GM21576 (cell line): ENCODE results near the gene RAB6B.
A peak's percentile ranks its signal among the peaks of the same experiment; 100 is the strongest.
"Not testable (repeated sequence)": the region's sequence is repeated elsewhere in the genome, so short reads cannot be mapped to it uniquely, and the experiment has no call there.

Experiments used
- ATAC-seq: cut with Tn5 transposase; IDR thresholded peaks from one replicate; pipeline ENCODE4 v1.9.1; 2021; ENCODE audit warnings: mild to moderate bottlenecking, moderate library complexity; ENCODE audit not compliant: unreplicated experiment

RAB6B gene

DNA sequence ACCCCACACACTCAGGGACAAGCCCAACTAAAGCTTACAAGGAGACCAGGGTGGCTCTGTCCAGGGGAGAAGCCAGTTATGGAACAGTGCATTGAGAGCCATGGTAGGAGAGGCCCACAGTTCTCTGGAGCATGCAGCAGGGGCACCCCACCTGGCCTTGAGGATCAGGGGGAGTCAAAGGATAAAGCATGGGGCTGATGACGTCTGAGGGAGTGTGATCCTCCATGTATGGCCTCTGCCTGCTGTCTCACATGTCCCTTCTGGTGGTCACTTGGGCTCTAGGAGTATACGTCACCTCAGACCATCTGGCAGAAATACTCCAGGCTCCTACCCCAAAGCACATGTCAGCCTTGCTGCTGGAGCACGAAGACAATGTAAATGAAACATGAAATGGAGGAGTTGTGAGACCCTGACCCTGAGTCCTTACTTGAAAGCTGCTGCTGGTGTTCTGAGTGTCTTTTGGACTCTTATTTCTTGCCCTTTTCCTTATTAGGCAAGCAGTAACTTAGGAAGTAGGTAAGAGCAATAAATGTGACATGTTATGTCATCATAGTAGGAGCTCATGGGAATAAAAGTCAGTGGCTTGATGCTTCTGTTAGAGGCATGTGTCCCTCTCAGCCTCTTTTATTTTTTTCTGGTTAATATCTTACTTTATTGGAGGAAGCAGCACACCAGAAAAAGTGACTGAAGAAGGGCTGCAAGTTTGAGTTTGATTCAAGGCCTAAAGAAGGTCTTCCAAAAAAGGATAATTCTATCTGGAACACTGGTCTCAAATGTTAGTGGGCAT, 74.6 kb downstream of the RAB6B start:
- ATAC-seq: no peak

DNA sequence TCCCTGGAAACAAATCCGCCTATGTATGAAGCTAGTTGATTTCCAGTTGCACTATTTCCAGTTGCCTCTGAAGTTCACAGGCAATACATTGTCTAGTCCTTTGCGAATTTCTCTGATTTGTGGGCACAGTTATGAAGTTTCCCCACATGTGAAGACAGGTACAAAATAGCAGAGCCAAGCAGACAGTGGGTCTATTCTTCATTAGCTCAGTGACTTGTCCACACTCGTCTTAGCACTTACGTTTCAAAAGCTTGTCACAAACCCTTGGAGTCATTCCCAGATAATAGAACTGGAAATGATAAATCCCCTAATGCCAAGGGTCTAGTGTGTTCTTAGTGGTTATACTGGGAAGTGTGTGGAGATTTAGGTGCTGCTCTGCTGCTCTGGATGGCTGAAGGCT, 75.6 kb downstream of the RAB6B start:
- ATAC-seq: no peak

DNA sequence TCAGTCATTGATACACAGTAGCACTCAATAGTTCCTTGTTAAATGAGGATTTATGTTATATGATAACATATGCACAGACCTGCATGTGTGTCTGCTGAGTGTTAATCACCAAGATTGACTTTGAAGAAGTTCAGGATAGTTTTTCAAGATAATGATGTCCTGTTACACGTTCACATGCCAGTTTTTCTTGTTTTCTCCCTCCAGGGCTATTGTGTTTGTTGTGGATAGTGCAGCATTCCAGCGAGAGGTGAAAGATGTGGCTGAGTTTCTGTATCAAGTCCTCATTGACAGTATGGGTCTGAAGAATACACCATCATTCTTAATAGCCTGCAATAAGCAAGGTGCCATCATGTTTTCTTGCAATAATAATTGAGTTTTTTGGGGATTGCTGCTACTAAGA, 80.3 kb downstream of the RAB6B start:
- ATAC-seq: no peak

DNA sequence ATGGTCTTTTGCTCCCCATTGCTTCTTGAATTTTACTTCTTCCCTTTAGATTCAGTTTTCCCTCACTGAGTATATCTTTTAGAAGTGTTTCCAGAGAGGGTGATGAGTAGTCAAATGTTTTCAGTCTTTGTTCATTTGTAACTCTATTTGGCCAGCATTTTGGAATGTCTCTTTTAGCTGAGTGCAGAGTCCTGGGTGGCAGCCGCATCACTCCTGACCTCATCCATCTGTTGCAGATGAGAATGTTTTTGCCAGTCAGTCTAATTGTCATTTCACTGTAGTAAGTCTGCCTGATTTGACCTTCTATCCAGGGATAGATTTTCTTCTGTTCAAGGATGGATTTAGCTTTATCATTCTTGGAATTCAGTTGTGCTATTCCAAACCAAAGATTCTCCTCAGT, 82.8 kb downstream of the RAB6B start:
- ATAC-seq: no peak

DNA sequence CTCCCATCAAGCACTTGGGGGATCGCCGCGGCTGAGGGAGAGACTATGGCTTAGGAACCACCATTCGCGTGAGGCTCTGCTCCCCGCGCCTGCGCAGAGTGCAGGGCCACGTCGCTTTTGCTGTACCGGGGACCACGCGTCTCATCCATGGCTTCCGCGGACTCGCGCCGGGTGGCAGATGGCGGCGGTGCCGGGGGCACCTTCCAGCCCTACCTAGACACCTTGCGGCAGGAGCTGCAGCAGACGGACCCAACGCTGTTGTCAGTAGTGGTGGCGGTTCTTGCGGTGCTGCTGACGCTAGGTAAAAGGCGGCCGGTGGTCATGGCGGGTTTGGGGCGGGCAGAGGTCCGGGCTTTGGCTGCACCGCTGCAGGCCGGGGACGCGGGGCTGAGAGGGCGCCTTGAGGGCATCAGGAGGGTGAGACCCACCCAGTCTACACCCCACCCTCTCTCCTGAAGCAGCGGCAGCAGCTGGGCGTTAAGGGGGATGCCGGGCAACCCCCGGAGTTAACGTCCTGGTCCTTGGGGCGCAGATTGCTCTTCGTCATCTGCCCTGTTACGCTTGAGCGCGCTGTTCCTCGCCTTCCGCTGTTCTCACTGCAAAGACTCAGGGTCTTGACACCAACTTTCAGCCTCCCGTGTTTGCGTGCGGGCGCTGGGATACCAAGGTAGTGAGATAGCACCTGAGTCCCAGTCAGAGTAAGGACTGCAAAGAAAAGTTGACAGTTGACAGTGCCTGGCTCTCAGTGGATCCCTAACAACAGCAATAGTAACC, 89.8 kb downstream of the RAB6B start, which contains the start of gene SRPRB:
TSS of gene SRPRB (plus strand) at position 114 of the 774 bp plus-strand sequence. CDS start at position 148, 34 bp downstream.
- peak; percentile 98 for ATAC-seq

DNA sequence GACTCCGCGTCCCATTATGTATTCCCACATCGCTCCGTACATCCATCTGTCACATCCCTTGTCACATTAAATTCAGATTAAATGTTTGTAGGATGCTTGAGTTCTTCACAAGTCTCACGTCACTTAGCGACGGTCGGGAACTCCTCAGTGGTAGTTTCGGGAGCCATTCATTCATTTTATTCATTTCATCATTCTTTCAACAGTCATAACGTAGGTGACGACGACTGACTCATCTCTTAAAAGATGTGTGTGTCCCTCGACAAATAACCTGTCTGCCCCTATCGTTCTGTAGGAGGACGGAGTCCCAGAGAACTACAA, 90.3 kb downstream of the RAB6B start:
- ATAC-seq: no peak

DNA sequence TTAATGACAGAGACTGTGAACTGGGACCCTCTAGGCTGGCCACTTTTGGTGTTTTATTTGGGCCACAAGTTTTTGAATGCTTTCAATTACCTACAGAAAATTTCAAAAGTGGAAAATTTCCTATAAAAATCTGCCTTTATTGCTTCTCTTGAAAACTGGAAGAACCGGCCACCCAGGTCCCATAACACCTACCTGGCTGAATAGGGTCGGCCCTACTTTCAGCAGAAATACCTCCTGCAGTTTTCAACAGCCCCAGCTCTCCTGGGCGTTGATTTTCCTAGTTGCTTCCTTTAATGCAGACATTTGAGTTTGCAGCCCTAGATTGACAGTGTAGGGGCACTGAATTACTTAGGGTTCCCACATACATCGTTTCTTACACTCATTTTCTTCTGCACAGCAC, 90.8 kb downstream of the RAB6B start:
- ATAC-seq: no peak

DNA sequence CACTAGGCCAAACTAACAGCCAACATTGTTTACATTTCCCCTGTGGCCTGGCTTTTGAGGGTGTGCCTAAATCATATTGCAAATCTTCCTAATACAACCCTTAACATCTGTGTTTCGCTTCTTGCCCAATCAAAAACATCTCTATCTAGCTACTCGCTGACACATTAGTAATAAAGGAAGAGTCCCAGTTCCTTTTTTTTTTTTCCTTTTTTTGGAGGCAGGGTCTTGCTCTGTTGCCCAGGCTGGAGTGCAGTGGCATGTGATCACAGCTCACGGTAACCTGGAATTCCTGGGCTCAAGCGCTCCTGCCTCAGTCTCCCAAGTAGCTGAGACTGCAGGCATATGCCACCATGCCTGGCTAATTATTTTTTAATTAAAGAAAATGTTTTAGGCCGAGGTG, 92.2 kb downstream of the RAB6B start:
- ATAC-seq: no peak

DNA sequence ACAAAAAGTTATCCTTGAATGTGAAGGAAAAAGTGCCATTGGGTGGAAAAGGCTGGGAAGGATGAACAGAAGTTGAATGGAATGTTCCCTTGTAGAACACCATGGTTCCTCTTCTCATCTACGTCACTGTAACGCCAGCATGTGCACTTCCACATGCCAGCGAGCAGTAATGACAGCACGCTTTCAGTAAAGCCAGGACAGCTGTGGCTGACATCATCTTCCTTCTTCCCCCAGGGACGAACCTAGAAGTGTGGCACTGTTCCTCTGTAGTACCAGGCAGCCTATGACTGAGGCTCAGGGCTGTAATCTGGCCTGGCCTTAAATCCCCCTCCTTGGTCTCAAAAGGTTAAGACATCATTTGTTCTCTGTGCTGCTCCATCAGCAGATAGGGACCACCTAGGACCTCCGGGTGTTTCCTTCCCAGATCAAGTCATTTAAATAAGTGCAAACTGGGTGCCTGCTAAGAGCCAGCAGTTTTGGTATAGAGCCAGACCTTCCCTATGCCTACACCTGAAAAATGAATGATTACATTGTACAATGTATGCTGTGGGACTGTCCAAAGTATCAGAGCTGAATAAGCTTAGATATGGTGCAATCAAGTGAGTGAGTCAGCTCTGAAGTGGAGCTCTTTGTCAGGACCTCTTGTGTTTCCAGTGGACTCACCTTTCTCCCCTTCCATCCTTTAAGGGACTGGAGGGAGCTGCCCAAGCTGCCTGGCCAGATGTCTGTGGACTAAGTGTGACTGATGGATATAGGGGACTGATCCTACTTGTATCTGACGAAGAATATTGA, 95.7 kb downstream of the RAB6B start:
- ATAC-seq: no peak

DNA sequence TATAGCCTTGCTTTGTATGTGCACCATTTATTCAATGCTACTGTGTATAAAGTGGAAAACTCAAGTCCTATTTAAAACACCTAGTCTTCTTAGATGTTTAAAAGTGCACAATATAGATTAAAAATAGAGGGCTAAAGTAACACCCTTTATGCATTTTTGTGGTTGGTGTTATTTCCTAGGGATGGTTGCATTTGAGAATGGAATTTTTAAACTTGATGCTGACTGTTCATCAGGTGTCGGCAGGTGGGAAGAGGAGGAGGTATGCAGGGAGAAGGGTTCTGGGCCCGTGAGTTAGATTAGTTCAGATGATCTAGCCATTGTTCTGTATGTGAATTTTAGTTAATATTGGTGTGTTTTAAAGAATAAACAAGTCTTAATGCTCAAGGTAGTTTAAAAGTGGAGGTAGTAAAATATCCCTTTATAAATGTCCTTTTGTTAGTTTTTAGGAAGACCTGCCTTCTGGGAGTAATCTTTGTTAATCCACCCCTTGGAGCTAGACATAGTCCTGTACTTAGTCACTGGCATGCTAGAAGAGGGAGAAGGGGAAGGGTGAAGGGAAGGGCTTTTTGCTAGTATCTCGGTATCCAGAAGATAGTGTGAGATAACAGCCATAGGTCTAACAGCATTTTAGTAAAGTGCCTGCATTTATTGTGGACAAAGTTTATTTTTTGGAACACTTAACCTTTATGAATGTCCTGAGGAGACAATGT, 98.1 kb downstream of the RAB6B start:
- ATAC-seq: no peak

DNA sequence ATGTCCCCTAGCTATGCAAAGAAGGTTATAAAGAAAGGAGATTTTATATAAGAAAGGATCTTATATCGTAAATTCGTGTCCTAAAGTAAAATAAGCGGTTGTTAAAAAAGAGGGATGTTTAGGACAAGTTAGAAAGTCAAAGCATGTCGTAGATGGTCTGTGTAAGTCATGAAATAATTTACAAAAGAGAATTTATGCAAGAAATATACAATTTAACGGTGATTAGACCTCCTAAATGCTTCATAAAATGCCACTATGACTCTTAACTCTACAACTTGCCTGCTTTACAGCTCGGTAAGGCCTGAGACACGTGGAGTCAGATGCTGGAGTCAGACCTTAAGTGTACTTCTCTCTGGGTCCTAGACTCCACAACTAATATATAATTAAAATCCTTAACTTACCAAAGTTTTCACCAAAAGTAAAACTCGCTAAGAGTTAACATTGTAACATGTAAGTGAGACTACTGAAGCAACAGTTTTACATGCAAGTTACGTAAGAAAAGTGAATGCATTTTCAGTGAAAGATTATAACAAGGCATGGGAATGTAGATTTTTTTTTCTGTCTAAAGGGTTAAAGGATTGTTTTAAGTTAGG, 103.4 kb downstream of the RAB6B start:
- ATAC-seq: no peak

DNA sequence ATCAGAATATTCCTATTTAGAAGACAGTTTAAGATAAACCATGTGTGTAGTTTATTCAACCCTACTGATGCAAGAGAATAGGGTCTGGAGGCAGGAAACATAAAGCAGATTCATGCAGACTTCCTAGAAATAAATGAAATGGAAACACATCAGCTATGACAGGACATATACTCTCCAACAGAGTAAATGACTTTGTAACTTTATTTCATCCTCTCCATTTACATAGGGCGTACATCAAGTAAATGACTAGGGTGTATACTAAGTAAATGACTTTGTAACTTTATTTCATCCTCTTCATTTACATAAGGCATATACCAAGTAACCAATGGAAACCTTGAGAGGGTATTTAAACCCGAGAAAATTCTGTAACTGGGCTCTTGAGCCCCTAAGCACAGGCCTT, 107.7 kb downstream of the RAB6B start:
- no peak for ATAC-seq

DNA sequence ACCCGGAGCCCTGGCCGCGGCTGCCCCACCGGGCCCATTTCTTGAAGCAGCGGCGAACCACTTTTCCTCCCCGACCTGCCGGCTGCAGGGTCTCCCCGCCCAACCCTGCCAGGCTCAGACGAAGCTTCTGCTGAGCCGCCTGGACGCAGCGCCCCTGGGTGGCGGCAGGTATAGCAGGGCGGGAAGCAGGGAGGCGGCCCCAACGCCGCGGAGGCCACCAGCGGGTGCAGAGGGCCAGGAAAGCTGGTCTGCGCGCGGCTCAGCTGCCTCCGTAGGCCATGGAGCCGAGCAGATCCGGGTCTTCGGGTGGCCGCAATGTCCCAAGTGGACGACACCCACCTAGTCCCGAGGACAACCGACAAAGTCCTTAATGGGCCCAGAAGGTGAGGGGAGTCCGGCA, 111.9 kb downstream of the RAB6B start:
- ATAC-seq: no peak

DNA sequence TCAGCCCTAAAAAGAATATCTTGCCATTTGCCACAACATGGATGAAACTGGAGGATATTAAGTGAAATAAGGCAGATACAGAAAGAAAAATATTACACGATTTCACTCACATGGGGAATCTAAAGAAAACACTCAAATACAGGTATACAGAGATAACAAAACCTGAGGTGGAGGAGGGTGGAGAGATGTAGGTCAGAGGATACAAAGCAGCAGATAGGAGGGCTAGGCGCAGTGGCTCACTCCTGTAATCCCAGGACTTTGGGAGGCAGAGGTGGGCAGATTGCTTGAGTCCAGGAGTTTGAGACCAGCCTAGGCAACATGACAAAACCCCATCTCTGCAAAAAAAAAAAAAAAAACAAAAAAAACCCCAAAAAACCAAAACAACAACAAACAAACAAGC, 113.2 kb downstream of the RAB6B start:
- ATAC-seq: no peak

DNA sequence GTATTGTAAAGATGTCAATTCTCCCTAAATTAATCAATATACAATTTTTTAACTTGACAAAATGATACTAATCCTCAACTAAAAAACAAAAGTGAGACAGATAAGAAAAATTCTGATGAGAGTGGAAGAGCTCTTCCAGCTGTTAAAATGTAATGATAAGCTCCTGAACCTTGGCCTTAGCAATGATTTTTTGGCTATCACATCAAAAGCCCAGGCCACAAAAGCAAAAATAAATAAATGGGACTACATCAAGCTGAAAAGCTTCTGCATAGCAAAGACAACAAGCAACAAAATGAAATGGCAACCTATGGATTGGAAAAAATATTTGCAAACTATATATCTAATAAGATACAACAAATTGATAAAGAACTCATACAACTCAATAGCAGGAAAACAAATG, 114.1 kb downstream of the RAB6B start:
- ATAC-seq: no peak

DNA sequence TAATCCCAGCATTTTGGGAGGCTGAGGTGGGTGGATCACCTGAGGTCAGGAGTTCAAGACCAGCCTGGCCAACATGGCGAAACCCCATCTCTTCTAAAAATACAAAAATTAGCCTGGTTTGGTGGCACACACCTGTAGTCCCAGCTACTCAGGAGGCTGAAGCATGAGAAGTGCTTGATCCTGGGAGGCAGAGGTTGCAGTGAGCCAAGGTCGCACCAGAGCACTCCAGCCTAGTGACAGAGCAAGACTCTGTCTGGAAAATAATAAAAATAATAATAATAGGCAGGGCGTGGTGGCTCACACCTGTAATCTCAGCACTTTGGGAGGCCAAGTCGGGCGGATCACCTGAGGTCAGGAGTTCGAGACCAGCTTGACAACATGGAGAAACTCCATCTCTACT, 114.9 kb downstream of the RAB6B start:
- ATAC-seq: not testable (repeated sequence)

DNA sequence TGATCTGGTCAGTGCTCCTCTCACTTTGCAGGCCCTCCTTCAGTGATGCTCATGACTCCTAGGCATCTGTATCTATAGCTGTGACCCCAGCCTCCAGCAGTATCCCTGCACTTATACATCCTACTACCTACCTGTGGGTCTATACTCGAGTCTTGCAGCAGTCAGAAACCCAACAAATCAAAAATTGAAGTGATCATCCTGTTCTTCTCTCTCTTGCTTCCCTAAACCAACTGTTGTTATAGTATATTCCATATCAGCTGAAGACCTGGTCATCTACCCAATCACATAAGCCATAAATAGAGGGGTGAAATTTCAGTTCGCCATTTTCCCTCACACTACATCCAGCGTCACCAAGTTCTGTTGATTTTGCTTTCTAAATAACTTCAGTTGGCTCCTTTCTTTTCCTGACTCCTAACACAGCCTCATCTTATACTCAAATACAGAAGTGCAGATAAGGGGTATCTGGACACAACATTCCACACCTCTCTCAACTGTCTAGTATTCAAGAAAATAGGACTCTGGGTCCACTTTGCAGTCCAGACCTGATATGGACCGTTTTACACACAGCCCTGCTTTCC, 116.0 kb downstream of the RAB6B start:
- no peak for ATAC-seq

DNA sequence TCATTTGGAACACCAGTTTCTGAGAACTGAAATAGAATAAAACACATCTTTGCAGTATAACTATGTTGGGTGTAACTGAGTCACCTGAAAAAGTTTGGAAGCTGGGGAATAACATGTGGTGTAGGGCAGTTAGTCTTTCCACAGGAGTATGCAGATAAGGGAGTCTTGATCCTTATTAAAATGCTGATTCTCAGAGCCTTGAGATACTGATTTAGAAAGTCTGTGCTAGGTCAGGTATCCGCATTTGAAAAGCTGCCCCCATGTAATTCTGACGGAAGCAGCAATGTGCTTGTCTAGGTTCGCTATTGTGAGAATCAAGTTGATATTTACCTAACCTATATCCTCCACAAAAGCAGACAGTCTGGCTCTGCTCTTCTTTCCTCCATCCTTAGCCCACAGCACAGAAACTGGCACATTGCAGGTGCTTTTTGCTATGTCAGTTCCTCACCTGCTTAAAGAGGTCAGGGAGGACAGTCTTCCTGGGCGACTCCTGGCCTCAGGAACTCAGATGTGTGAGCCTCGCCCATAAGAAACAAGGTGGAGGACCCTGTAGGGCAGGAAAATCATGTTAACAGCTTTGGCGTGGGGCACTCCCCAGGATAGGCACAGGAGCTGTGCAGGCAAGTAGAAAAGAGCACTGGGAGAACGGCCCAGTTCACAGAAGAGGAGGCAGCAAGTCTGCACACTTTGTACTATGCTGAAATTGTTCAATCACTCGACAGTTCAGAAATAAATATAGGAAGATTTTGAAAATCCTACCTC, 117.7 kb downstream of the RAB6B start:
- no peak for ATAC-seq

DNA sequence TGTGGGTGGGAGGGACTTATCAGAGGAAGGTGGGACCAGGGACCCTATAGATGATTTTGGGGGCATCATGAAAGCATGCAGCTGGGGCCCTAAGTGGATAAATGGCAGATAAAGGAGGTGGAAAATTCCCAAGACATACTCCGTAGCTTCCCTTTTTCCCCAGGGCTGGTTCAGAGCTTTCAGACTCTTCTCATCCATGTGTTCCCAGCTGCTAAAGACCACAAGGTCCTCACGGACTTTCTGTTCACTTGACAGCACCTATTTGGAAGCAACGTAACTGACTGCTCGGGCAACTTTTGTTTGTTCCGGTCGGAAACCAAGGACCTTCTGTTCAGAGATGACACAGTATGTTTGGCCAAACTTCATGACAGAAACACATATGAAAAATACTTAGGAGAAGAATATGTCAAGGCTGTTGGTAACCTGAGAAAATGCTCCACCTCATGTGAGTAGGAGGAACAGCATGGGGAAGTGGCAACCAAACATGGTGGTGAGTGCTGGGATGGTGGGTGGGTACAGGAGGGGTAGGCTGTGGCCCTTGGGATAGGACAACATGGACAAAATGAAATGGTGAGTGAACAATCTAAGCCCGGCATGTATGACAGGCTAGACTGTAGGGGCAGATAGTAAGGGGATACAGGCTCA, 118.8 kb downstream of the RAB6B start:
- no peak for ATAC-seq
